Ureter (tissue), 1 donor: Measurements from ENCODE around the gene COX18. TPM values are rescaled to one million over a fixed set of nuclear protein-coding genes. Genes with fewer than 3 reads are reported as not detected.

Source experiments
- DNase-seq: peaks from one replicate; pipeline ENCODE4 v3.0.0-alpha.2; 2020; ENCODE audit warnings: low spot score
- total RNA-seq: library from RNA; stranded (reverse); gene quantifications from one replicate; pipeline ENCODE4 v1.2.4, GENCODE V29; 2023
- donor health status: DM: yes; HTN: yes; CAD: no.

The COX18 gene
- 18.6 TPM for total RNA-seq

DNA sequence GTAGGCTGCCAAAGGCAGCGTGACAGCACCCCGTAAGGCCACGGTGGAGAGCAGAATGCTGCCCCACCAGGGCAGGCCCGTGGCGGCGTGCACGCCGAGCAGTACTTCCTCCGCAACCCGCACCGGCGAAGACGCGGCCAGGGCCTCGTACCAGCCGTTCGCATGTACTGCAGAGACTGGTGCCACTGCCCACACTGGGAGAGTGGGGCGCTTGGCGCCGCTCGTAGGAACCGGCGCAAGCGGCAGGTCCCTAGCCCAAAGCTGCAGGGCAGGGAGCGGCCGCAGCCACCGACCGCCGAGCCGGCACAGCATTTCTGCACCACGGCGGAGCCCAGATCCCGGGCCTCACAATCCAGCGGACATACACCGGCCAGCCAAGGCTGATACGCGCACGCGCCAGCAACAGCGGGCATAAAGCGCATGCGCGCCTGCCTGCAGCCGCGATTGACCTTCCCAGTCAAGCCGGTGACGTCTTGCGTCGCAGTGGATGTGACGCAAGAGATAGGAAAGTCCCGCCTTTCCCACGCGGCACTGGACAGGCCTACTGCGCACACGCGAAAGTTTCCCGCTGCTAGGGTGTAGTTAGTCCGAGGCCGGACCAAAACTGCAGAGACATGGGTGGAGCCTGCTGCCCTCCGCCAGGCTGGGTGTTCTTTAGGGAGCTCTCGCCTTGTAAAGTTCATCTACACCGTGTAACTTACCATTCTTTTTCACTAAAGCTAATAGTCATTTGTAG lies at the start of gene COX18:
Gene COX18, minus strand, starts transcription at position 379 of the 736 bp plus-strand sequence. Its CDS starts 67 bp downstream, at position 312.
- peak; percentile 98 for DNase-seq

GRCh38 chr4:73109493-73109892 lies 40.0 kb upstream of the COX18 start:
- no peak for DNase-seq

GRCh38 chr4:73104695-73105094 lies 35.2 kb upstream of the COX18 start:
- DNase-seq = no peak

DNA sequence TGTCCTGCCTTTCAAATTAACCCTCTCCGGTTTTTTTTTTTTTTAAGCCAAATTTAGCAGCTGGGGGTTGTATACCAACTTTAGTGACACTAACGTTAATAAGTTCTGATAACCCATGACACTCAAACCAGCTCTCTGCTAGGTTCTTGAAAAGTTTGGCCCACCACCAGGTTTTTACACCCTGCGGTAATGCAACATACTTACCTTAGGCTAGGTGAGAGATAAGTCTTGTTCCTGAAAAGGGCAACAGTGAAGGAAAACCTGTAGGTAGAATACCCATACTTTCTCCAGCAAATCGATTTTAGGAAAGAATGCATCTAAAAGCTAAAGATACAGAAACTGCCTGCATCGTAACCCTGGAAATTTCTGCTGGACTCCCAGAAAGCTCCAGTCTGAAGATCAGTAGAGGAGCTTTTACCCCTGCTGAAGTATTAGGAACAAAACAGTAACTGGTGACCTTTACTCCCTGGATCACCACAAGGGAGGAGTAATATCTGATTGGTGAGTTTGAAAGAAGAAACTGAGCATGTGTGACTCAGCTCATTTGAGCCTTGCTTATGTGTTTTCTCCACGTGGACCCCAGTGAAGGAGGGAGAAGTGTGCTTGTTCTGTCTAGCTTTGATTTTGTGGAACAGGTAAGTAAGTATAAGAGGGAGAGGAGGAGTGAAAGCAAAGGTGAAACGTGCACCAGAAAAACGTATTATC lies 34.4 kb upstream of the COX18 start:
- no peak for DNase-seq

GRCh38 chr4:73099143-73099542 lies 29.6 kb upstream of the COX18 start:
- no peak for DNase-seq

DNA sequence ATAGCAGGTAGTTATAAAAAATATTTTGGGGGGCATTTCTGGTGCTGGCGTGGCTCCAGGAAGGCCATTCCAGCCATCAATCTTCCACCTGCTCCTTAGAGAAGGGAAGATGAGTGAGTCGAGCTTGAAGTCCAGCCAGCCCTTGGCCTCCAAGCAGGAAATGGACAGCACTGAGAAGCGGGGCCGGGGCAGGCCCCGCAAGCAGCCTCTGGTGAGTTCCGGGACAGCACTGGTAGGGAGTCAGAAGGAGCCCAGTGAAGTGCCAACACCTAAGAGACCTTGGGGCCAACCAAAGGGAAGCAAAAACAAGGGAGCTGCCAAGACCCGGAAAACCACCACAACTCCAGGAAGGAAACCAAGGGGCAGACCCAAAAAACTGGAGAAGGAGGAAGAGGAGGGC lies 29.2 kb upstream of the COX18 start:
- no peak for DNase-seq

DNA sequence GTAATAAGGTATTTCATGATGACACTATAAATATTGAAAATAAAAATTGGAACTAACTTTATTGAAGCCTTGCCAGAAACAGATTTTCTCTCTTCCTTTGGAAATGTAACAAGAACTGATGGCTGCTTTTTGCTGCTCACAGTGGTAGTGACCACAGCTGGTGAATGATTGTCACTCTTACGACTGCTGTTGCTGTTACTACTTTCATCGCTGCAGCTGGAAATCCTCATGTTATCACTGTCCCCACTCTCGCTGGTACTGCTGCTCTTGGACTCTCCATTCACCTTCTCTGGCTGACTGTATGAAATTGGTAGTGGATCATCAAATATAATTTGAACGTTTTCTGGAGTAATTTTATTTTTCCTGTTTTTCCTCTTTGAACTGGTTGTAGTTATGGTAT lies 28.5 kb upstream of the COX18 start:
- DNase-seq = no peak

GRCh38 chr4:73092868-73093267 lies 23.4 kb upstream of the COX18 start:
- no peak for DNase-seq

DNA sequence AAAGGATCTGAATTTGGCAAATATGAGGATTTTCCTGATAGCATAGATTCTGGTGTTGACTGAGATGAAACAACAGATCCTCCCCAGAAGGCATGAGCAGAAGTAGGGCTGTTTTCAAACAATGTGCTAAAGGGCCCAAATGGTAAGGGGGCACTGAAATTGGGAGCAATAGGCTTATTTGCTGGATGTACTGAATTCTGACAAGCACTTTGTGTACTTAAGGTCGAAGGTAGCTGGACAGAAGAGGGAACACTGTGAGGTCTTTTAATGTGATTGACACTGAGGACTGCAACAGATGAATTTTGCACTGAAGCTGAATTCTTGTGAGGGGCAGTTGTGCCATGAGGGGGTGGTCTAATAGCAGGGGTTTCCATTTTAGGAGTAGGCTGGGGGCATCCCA lies 21.2 kb upstream of the COX18 start:
- DNase-seq = no peak

DNA sequence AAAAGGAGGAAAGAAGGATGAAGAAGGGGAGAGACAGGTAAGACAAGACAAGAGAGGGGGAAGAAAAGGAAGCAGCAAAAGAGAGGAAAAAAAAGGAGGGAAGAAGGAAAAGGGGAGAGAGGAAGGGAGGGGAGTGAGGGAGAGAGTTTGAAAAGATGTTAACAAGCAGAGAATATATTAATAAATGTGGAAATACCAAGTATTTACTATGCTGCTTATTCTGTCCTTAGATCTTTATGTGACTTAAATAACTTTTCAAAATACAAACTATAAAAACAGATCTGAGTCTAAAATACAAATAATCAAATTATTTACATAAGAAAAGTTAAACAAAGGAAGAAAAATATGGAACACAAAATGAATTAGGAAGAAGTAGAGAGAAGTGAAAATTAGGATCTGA lies 18.4 kb upstream of the COX18 start:
- no peak for DNase-seq

DNA sequence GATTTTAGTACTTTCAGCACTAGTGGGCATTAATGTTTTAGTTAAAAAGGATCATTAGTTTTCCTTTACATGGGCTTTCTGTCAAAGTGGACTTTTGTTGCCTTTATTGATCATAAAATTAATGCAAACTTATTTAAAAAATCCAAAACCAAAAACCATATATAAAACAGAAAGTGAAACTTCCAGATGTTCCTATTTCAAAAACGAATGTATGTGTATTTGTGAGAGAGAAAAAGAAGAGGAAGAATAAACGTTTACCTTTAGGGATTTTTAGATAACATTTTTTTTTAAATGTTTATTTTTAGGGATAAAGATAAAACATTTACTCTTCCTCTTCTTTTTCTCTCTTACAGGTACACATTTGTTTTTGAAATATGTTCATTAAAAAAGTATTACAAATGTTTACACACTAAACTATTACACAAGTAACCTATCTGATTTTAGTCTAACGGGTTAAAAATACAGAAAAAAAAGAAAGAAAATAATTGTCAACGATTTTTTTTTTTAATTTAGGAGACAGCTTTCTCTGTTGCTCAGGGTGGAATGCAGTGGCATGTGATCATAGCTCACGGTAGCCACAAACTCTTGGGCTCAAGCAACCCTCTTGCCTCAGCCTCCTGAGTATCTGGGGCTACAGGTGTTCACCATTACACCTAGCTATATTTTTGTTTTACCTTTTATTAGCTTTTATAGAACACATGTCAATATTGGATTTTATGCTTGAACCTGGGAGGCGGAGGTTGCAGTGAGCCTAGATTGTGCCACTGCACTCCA lies 16.8 kb upstream of the COX18 start:
- DNase-seq = no peak

GRCh38 chr4:73080789-73081188 lies 11.3 kb upstream of the COX18 start:
- DNase-seq = no peak

GRCh38 chr4:73075832-73076231 lies 6.3 kb upstream of the COX18 start:
- DNase-seq = no peak

DNA sequence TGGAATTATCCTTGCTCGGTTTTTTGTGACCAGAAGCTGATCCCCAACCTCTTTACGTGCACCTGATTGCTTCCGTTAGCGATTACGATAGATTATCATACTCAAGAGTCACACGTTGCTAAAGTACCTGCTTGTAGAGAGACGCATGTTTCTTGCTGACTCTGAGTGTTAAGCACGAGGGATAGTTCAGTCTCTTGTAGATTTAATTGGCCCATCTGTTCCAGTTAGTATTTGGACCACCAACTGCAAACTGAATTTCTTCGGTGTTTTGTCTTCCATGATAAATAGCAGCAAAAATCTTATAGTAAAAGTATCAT lies 516 bp upstream of the COX18 start:
- no peak for DNase-seq

DNA sequence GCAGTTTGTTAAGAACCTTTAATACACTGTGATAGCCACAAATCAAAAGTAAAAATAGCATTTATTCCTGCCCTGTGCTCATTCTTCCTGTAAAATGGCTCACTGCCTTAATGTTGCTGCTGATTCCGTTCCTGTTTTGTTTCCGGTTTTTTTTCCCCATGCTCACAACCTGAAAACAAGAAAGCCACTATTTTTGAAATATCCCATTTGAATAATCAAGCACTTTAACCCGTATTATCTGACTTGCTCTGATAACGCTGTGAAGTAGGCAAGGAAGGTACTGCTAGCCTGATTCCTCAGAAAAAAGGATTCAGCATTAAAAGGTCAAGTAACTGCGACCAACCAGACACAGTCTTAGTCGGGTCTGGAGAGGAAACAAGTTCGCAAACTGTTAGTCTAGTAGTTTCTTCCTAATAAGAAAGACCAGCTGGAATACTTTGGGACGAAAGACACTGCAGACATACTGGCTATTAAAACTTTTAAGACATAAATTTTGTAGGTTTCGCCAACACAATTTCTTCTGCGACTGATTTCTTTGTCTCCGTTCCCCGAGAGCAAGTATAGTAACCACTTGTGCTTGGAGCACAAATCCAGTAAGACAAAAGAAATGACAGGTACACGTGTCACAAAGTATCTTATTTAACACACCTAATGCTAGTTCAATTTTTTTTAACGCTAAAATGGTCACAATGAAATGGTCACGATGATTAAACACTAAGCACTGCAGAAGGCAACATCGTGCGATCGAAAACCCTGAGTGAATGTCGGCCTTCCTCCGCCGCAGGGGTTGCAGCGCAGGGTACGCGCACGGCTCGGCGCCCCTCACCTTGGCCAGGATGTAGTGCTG lies 802 bp downstream of the COX18 start:
- DNase-seq = no peak

- DNase-seq = no peak
These were observed 1.5 kb downstream of the COX18 start for GRCh38 chr4:73067971-73068394.

DNA sequence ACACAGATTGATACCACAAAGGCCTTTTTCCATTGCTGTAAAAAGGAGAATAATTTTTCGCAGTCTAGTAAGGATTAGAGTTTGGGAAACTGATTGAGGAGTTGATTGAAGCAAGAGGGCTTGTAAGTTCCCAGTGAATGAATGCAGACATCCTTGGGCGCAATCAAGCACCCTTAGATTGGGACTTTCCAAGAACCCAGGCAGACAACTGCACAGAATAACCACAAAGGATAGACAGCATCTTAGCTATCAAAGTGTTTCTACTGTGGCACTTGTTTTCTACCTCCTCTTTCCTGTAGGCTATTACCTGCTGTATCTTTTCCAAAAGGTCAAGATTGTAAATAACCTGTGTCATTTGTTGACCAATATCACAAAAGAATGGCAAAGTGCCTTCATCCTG lies 2.6 kb downstream of the COX18 start:
- no peak for DNase-seq

DNA sequence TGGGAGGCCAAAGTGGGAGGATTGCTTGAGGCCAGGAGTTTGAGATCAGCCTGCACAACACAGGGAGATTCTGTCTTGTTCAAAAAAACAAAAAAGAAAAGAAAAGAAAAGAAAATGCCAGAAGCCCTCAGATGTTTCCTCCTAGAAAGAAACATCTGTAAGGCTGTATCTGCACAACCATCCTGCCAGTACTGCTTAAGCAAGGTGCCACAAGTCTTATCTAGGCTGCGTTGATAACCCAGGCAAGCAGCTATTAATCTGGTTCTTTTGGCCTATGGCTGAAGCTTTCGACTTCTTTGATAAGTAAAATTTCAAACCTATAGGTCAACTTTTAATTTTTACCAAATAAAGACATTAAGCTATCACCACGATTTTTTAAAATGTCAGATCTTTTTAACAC lies 3.1 kb downstream of the COX18 start:
- no peak for DNase-seq

DNA sequence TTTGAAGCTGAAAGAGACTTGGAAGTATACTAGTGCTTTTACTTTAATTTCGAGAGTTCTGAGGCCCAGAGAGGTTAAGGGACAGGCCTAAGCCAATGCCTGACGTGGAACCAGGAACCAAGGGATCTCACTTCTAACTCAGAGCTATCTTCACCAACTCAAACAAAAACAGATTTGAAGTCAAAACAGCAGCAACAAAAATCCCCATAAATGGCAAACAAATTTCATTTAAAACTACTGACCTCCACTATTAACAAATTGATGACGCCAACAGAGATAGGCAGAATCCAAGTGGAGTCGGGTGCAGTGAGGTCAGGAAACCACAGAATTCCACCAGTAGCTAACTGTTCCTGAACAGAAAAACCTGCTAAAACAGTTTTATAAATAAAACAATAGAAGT lies 5.0 kb downstream of the COX18 start:
- DNase-seq = no peak

- DNase-seq = no peak
These were observed 14.1 kb downstream of the COX18 start for GRCh38 chr4:73055241-73055897.

- DNase-seq = no peak
These were observed 15.5 kb downstream of the COX18 start for GRCh38 chr4:73053974-73054480.
